Small intestine (tissue), 7 donors: ENCODE results near the gene LAMTOR5. TPM values are rescaled to one million over a fixed set of nuclear protein-coding genes. Genes with fewer than 3 reads are reported as not detected.

Experiments
- DNase-seq, 2 donors: peaks; one replicate each; pipeline versions ENCODE4 v3.0.0 to v3.0.0-alpha.2; 2013
- FAIRE-seq: peaks from 2 replicates; lab custom pipeline; 2012; peaks lifted over from hg19 to GRCh38; lab: Jason Lieb, UNC
- H3K27ac ChIP-seq, 3 donors: one replicate each; pipeline ENCODE4 v1.5.1; 2013; ENCODE audit warnings: low read length in 2 of 3, mild to moderate bottlenecking in 2 of 3, control low read depth in 1 of 3, inconsistent platforms in 1 of 3, low read depth in 1 of 3, moderate library complexity in 1 of 3
- H3K27me3 ChIP-seq, 3 donors: one replicate each; pipeline ENCODE4 v1.6.1; 2013; ENCODE audit warnings: low read length in 3 of 3, inconsistent platforms in 1 of 3; ENCODE audit not compliant: control insufficient read depth in 3 of 3, insufficient read depth in 3 of 3
- H3K36me3 ChIP-seq, 3 donors: one replicate each; pipeline ENCODE4 v1.6.1; 2013; ENCODE audit warnings: low read length in 3 of 3, inconsistent platforms in 1 of 3, low read depth in 1 of 3, mild to moderate bottlenecking in 1 of 3, moderate library complexity in 1 of 3; ENCODE audit not compliant: control insufficient read depth in 3 of 3, insufficient read depth in 2 of 3
- H3K4me1 ChIP-seq, 3 donors: one replicate each; pipeline ENCODE4 v1.6.1; 2013; ENCODE audit warnings: low read length in 2 of 3, inconsistent platforms in 1 of 3, low read depth in 1 of 3, mild to moderate bottlenecking in 1 of 3, moderate library complexity in 1 of 3; ENCODE audit not compliant: control insufficient read depth in 3 of 3, insufficient read depth in 2 of 3
- H3K4me3 ChIP-seq, 3 donors: one replicate each; pipeline ENCODE4 v1.5.1; 2013; ENCODE audit warnings: low read length in 3 of 3, control low read depth in 1 of 3, inconsistent platforms in 1 of 3, low read depth in 1 of 3, mild to moderate bottlenecking in 1 of 3, moderate library complexity in 1 of 3
- H3K9me3 ChIP-seq, 2 donors: one replicate each; pipeline ENCODE4 v1.6.1; 2013; ENCODE audit warnings: low read depth in 1 of 2, low read length in 1 of 2; ENCODE audit not compliant: control insufficient read depth in 2 of 2, insufficient read depth in 1 of 2
- WGBS, 3 donors: extraction: QIAGEN DNeasy Blood & Tissue Kit; methylation state at CpG; one replicate each; pipeline ENCODE4 v1.1.7; 2013; 5-methylcytosine and 5-hydroxymethylcytosine counted together
- polyA plus RNA-seq, 4 donors: library from polyadenylated mRNA; stranded (reverse) in 3 of 4; unstranded in 1 of 4; fragments of 200-250 nt in 3 of 4; fragments of 120-200 nt in 1 of 4; gene quantifications; one replicate each; pipeline versions ENCODE4 v1.2.1 to v1.2.3, GENCODE V29; 2013
- donor health status: healthy with polysubstance abuse.
- donor health status: control.
- donor health status: control.
- donor health status: Bipolar disorder and iron deficiency.
- donor health status: healthy.

LAMTOR5 gene
- polyA plus RNA-seq, 4 donors: 138 to 345 (median 306) TPM

DNA sequence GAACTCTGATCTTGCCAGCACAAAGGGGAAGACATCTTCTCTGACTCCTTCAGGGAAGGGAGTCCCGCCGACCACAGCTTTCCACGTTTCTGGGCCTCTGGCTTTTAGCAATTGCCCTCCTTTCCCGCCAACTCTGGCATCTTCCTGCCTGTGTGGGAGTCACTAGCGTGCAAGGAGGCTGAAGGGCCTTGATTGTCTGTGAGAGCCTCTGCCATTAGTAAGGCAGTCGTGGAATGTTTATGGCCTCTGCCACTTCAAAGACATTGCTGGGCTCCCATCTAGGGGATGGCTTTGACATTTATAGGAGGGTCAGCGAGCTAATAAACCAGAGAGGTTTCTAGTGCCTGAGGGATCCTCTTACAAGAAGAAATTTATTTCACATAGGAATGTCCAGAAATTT is 29.1 kb upstream of the LAMTOR5 start:
- DNase-seq: no peak
- Histone ChIP-seq H3K27me3 (no peaks in the 10 kb centered on the region), H3K9me3 (no peaks in the 10 kb centered on the region), H3K4me3 (no peak overlapping the region), H3K36me3 (no peaks in the 10 kb centered on the region), H3K27ac (no peak overlapping the region), H3K4me1 (no peaks in the 10 kb centered on the region)
- no peak for FAIRE-seq
- WGBS, 3 donors: 60 to 73% (median 73%) methylated on average over 7 of the region's 7 CpGs

DNA sequence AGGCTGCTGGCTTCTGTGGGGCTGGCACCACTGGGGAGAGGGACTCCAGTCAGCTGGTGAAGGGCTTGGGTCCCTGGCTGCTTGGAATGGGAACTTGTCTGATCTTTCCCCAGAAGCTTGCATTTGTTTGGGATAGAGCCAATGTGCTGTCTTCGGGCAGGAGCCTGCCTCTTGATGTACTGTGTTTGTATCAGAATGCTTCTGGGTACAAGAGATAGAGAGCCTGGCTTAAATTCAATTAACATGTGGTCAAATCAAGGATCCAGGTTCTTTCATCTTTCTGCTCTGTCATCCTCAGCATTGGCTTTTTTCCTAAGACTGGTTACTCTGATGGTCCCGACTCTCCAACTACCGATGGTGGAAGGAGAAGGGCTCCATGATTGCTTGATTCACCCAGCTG is 27.5 kb upstream of the LAMTOR5 start:
- no peaks in the 10 kb centered on the region for H3K36me3 ChIP-seq
- no peaks in the 10 kb centered on the region for H3K4me1 ChIP-seq
- FAIRE-seq (no peak), DNase-seq (no peak)
- H3K27me3 ChIP-seq: peaks cover 0 to 4% (median 0%) of the 10 kb centered on the region in 3 donors
- no peak overlapping the region for H3K4me3 ChIP-seq
- 76 to 83% (median 83%) methylated on average over 3 of the region's 3 CpGs for WGBS, 3 donors
- no peak overlapping the region for H3K27ac ChIP-seq
- H3K9me3 ChIP-seq: no peaks in the 10 kb centered on the region

DNA sequence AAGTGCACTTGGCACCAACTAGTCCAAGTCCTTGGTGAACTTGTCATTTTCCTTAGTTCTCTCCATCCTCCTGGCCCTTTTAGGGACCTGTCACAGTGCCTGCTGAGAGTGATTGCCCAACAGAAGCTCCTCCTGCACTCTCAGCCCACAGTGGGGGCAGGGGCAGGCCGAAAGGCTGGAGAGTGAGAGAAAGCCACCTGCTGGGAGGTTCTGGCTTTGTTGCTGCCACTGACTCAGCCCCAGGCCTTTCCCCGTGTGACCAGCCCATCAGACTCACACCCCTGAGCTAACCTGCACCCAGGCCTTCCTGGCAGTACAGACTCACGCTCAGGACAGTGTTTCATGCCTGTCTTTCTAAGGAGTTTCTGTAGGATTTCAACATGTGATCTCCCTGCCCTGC is 26.3 kb upstream of the LAMTOR5 start:
- FAIRE-seq: no peak
- no peak overlapping the region for H3K27ac ChIP-seq
- H3K36me3 ChIP-seq: no peaks in the 10 kb centered on the region
- peaks cover 0 to 4% (median 0%) of the 10 kb centered on the region in 3 donors for H3K27me3 ChIP-seq
- H3K4me1 ChIP-seq: no peaks in the 10 kb centered on the region
- DNase-seq: peak in 1 of 2 donors; percentile 39
- WGBS, 3 donors: 32 to 42% (median 41%) methylated on average over 3 of the region's 3 CpGs
- no peak overlapping the region for H3K4me3 ChIP-seq
- no peaks in the 10 kb centered on the region for H3K9me3 ChIP-seq

DNA sequence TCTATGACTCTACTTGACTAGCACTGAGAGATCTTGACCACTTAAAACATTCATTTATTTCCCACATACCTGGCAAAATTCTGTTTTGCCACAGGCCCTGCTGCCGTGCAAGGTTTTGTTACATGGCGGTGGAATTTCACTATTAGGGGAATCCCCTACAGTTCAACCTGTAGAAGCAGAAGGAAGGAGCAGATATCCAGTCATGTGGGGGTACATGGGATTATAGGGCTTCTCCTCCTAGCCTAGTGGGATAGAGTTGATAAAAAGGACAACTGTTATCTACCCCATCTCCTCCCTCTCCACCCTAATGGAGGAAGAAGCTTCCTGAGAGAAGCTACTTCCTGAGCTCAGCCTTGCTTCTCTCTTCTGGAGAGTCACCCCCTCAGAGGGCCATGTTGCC is 25.7 kb upstream of the LAMTOR5 start:
- no peak for DNase-seq
- Histone ChIP-seq H3K9me3 (no peaks in the 10 kb centered on the region), H3K4me1 (no peaks in the 10 kb centered on the region), H3K27me3 (peaks cover 0 to 4% (median 0%) of the 10 kb centered on the region in 3 donors), H3K4me3 (no peak overlapping the region), H3K27ac (no peak overlapping the region), H3K36me3 (no peaks in the 10 kb centered on the region)
- no peak for FAIRE-seq
- 78 to 86% (median 86%) methylated on average over 2 of the region's 2 CpGs for WGBS, 3 donors

DNA sequence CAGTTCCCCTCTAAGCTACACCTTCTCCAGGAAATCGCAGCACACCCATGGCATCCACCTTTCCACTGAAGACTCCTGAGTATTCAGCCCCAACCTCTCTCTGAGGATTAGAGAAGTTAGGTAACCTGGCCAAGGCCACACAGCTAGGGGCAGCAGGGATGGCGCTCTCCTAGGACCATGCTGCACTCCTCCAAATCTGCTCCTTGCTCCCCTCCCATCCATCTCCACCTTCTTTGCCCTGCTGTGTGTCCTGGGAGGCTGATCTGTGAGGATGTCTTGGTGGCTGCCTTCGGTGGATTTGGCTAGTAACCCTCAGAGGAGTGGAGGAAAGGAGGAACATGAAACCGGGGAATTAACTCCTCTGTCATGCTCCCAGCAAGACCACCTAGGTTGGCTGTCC is 23.4 kb upstream of the LAMTOR5 start:
- Histone ChIP-seq H3K4me3 (no peak overlapping the region), H3K27ac (no peak overlapping the region), H3K9me3 (no peaks in the 10 kb centered on the region), H3K4me1 (no peaks in the 10 kb centered on the region), H3K36me3 (no peaks in the 10 kb centered on the region), H3K27me3 (peaks cover 0 to 4% (median 0%) of the 10 kb centered on the region in 3 donors)
- FAIRE-seq: no peak
- DNase-seq: no peak
- WGBS, 3 donors: 79 to 85% (median 82%) methylated on average over 4 of the region's 4 CpGs

DNA sequence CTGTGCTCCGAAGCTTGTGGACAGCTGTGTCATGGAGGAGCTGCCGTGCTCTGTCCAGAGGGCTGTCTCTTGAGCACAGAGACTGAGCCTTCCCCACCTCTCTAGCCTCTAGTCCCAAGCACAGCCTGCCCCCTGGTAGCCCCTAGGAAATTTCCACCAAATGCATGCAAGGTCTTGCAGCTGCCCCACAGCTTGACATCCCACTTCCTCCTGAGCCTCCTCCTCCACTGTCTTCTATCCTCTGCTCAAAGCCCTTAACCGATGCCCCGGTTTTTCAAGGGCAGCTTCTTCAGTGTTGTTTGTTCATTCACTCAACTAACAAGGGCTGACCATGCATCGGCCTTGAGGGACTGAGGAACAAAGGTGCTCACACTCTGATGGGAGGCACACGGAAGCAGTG is 22.9 kb upstream of the LAMTOR5 start:
- H3K9me3 ChIP-seq: no peaks in the 10 kb centered on the region
- no peak overlapping the region for H3K4me3 ChIP-seq
- H3K36me3 ChIP-seq: no peaks in the 10 kb centered on the region

DNA sequence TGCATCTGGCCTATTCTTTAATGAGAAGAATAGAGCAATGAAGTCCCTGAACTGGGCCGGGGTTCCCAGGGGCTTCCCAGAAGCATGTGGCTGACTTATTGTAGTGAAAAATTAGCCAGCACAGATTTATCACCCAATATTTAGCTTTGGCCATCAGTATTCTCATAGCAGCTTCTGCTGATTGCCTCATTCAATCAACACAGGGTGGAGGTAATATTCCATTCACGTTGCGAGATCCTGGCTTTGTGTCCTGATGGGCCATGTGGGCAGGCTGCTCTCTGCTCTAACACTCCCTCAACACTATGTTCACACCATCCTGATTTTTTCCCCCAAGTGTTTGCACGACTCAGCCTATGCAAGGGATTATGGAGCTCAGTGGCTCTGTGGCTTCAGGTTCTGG is 21.5 kb upstream of the LAMTOR5 start:
- WGBS, 3 donors: 66 to 68% (median 67%) methylated on average over 4 of the region's 4 CpGs
- no peak overlapping the region for H3K27ac ChIP-seq
- H3K9me3 ChIP-seq: no peaks in the 10 kb centered on the region
- FAIRE-seq (no peak), DNase-seq (no peak)
- H3K36me3 ChIP-seq: no peaks in the 10 kb centered on the region
- peaks cover 0 to 4% (median 0%) of the 10 kb centered on the region in 3 donors for H3K27me3 ChIP-seq
- H3K4me1 ChIP-seq: no peaks in the 10 kb centered on the region
- no peak overlapping the region for H3K4me3 ChIP-seq

More for the DNA sequence above, 22.9 kb upstream of the LAMTOR5 start:
- peaks cover 0 to 4% (median 0%) of the 10 kb centered on the region in 3 donors for H3K27me3 ChIP-seq
- 60 to 62% (median 61%) methylated on average over 6 of the region's 6 CpGs for WGBS, 3 donors
- DNase-seq (no peak), FAIRE-seq (no peak)
- H3K4me1 ChIP-seq: no peaks in the 10 kb centered on the region
- no peak overlapping the region for H3K27ac ChIP-seq

DNA sequence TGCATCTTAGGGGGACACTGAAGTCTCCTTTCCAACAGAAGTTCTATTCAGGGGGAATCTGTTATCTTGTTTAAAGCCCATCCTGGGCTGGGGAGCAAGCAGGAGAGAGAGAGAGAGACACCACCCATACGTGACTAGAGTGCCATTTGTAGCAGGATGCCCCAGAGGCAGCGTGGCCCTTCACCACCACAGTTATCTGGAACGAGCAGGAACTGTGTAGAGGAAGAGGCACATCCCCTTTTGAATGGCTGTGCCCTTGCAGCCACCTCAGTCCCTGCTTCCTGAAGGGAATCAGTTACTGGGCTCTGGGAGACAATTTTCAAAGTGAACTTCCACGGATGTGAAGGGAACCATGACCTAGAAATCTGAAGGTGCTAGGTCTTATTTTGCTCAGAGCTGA is 19.4 kb upstream of the LAMTOR5 start:
- Histone ChIP-seq H3K36me3 (no peaks in the 10 kb centered on the region), H3K4me3 (no peak overlapping the region), H3K9me3 (no peaks in the 10 kb centered on the region), H3K27me3 (peaks cover 0 to 4% (median 0%) of the 10 kb centered on the region in 3 donors), H3K27ac (no peak overlapping the region), H3K4me1 (no peaks in the 10 kb centered on the region)
- WGBS, 3 donors: 49 to 64% (median 51%) methylated on average over 4 of the region's 4 CpGs
- DNase-seq (no peak), FAIRE-seq (no peak)

DNA sequence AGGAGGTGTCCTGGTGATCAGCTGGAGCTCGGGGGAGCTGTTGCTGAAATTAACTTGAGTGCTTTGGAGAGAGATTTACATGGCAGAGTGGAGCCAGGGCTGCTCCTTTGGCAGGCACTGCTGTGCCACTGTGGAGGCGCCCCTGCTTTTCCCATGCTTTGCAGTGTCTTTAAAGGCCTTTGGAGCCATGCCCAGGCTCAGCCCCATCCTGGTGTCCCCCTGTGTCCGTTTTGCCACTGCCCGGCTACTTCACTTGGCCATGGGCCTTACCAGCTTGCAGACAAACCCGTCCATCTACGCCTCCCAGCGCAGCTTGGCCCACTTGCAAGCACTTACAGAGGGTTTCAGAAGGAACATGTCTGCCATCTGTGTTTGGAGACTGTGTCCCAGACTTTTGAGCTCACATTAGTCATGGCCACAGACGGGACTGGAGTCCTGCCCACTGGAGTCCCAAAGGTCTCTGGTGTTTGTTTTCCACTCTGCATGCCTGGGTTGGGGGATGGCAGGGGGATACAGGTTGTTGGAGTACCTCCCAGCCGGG is 18.2 kb upstream of the LAMTOR5 start:
- no peaks in the 10 kb centered on the region for H3K4me1 ChIP-seq
- H3K9me3 ChIP-seq: no peaks in the 10 kb centered on the region
- H3K27ac ChIP-seq: no peak overlapping the region
- FAIRE-seq: no peak
- H3K27me3 ChIP-seq: no peaks in the 10 kb centered on the region
- no peaks in the 10 kb centered on the region for H3K36me3 ChIP-seq
- WGBS, 3 donors: 67 to 80% (median 77%) methylated on average over 9 of the region's 9 CpGs
- DNase-seq: no peak
- H3K4me3 ChIP-seq: no peak overlapping the region
